ENCODE measurements around the gene SEC63. TPM values are rescaled to one million over a fixed set of nuclear protein-coding genes. Genes with fewer than 3 reads are reported as not detected.
"Not testable (repeated sequence)": the region's sequence is repeated elsewhere in the genome, so short reads cannot be mapped to it uniquely, and the experiment has no call there.

Gene SEC63
- total RNA-seq, 1 experiment from 2014 or later = 19.2 TPM

GRCh38 chr6:107953858-107954414 lies 4.1 kb downstream of the SEC63 start:
- not testable (repeated sequence) for H3K9me3 ChIP-seq, H3K27me3 ChIP-seq, DNase-seq
- H3K4me3 ChIP-seq = peak overlapping the region; percentile 29
- peaks cover 17% of the 10 kb centered on the region for H3K36me3 ChIP-seq

DNA sequence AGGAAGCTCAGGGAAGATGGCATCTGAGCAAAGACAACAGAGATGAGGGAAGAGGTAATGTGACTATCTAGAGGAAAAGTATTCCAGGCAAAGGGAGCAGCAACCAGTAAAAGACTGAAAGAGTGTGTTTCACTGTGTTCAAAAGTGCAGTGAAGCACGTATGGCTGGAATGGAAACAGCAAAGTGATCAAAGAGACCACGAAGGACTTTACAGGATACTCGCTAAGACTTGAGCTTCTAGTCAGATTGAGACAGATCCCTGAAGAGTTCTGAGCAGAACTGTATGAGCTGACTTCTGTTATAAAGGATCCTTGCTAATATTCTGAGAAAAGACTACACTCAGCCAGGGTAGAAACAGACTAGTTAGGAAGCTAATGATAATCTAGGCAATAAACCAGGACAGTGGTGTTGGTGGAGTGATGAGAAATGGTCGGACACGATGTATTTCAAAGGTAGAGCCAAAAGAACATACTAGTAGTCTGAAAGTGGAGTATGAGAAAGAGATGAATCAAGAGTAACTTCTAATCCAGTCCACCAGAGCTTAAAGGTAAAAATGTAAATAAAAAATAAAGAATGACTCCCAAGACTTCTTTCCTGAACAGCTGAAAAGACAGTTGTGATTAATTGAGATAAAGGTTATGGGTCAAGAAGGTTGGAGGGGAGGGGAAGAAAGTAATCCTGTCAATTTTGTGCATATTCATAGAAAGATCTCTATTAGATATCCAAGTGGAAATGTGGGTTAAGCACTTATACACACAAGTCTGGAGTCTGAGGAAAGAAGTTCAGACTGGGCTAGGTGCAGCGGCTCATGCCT lies 14.2 kb downstream of the SEC63 start:
- peaks cover 16% of the 10 kb centered on the region for H3K36me3 ChIP-seq
- no peaks in the 10 kb centered on the region for H3K9me3 ChIP-seq
- no peak overlapping the region for H3K4me3 ChIP-seq
- H3K27me3 ChIP-seq = no peaks in the 10 kb centered on the region
- no peak for DNase-seq

GRCh38 chr6:107942142-107942541 lies 15.9 kb downstream of the SEC63 start:
- Histone ChIP-seq H3K27me3 (no peaks in the 10 kb centered on the region), H3K4me3 (no peak overlapping the region), H3K9me3 (no peaks in the 10 kb centered on the region), H3K36me3 (peaks cover 16% of the 10 kb centered on the region; the same call in 1 of the 2 replicates)
- DNase-seq = no peak

DNA sequence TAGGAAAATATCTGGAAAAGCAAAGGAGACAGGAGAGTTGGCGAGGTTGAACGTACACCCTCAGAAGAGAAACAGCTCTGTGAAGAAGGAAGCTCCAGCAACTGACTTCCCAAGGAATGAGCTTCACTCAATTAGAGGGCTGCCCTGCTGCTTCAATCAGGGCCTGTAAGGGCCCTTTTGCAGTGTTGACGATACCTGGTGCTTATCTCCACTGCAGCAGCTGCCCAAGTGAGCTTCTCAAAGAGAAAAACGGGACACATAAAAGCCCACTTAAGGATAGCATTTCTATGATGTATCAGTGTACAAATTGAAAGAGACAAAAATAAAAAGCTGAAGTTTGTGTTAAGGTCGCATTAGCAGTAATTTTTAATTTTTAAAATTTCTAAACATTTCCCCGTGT lies 16.4 kb downstream of the SEC63 start:
- no peak for DNase-seq
- peaks cover 17% of the 10 kb centered on the region for H3K36me3 ChIP-seq
- H3K4me3 ChIP-seq = no peak overlapping the region
- H3K27me3 ChIP-seq = no peaks in the 10 kb centered on the region
- H3K9me3 ChIP-seq = no peaks in the 10 kb centered on the region

- Histone ChIP-seq H3K9me3 (no peaks in the 10 kb centered on the region), H3K4me3 (no peak overlapping the region), H3K27me3 (no peaks in the 10 kb centered on the region), H3K36me3 (peaks cover 16% of the 10 kb centered on the region)
- DNase-seq = no peak
Observed at GRCh38 chr6:107941199-107941598, 16.8 kb downstream of the SEC63 start.

DNA sequence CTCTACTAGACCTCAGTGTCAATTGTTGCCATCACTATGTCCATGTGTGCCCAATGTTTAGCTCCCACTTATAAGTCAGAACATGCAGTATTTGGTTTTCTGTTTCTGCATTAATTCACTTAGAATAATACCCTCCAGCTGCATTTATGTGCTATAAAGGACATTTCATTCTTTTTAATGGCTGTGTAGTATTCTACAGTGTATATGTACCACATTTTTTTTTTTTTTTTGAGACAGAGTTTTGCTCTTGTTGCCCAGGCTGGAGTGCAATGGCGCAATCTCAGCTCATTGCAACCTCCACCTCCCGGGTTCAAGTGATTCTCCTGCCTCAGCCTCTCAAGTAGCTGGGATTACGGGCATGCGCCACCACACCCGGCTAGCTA lies 21.1 kb downstream of the SEC63 start:
- not testable (repeated sequence) for DNase-seq, H3K27me3 ChIP-seq, H3K4me3 ChIP-seq
- peaks cover 21% of the 10 kb centered on the region for H3K36me3 ChIP-seq
- peaks cover 10% of the 10 kb centered on the region for H3K9me3 ChIP-seq

GRCh38 chr6:107936162-107936909 lies 21.7 kb downstream of the SEC63 start:
- H3K27me3 ChIP-seq = no peaks in the 10 kb centered on the region
- no peak overlapping the region for H3K4me3 ChIP-seq
- DNase-seq = no peak
- peaks cover 10% of the 10 kb centered on the region for H3K9me3 ChIP-seq
- peaks cover 21% of the 10 kb centered on the region for H3K36me3 ChIP-seq

DNA sequence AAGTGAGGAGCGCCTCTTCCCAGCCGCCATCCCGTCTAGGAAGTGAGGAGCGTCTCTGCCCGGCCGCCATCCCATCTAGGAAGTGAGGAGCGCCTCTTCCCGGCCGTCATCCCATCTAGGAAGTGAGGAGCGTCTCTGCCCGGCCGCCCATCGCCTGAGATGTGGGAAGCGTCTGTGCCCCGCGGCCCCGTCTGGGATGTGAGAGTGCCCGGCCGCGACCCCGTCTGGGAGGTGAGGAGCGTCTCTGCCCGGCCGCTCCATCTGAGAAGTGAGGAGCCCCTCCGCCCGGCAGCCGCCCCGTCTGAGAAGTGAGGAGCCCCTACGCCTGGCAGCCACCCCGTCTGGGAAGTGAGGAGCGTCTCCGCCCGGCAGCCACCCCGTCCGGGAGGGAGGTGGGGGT lies 23.8 kb downstream of the SEC63 start:
- H3K4me3 ChIP-seq, H3K27me3 ChIP-seq, DNase-seq: not testable (repeated sequence)
- Histone ChIP-seq H3K36me3 (peaks cover 24% of the 10 kb centered on the region), H3K9me3 (peaks cover 10% of the 10 kb centered on the region)

- peaks cover 10% of the 10 kb centered on the region for H3K9me3 ChIP-seq
- no peak for DNase-seq
- no peak overlapping the region for H3K4me3 ChIP-seq
- no peaks in the 10 kb centered on the region for H3K27me3 ChIP-seq
- H3K36me3 ChIP-seq = peaks cover 31% of the 10 kb centered on the region
Observed at GRCh38 chr6:107932580-107932979, 25.4 kb downstream of the SEC63 start.

GRCh38 chr6:107931894-107932293 lies 26.1 kb downstream of the SEC63 start:
- no peak overlapping the region for H3K4me3 ChIP-seq

DNA sequence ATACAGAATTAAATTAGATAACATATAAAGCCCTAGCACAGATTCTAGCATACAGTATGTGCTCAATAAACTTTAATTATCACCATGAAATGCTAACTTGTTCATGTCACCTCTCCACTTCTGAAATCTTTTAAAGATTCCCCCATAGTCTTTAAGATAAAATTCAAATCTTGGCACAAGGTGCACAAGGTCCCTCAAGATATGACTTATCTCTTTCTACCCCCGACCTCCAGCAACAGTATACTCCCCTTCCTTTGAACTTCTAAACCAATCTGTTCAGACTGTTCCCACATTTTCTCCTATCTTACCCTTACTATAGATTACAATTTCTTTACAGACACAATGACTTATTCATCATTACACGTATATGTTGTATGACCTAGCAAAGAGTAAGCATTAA lies 29.0 kb downstream of the SEC63 start:
- no peak overlapping the region for H3K4me3 ChIP-seq
- no peak for DNase-seq
- peaks cover 10% of the 10 kb centered on the region for H3K9me3 ChIP-seq
- H3K27me3 ChIP-seq = no peaks in the 10 kb centered on the region
- peaks cover 31% of the 10 kb centered on the region for H3K36me3 ChIP-seq

More at GRCh38 chr6:107931894-107932293, 26.1 kb downstream of the SEC63 start:
- peaks cover 28% of the 10 kb centered on the region for H3K36me3 ChIP-seq
- H3K9me3 ChIP-seq = peaks cover 10% of the 10 kb centered on the region
- no peaks in the 10 kb centered on the region for H3K27me3 ChIP-seq
- no peak for DNase-seq

- H3K36me3 ChIP-seq = peaks cover 31% of the 10 kb centered on the region
- not testable (repeated sequence) for H3K9me3 ChIP-seq, H3K27me3 ChIP-seq, H3K4me3 ChIP-seq
- peak; percentile 89 for DNase-seq
Observed at GRCh38 chr6:107926697-107927544, 31.1 kb downstream of the SEC63 start.

DNA sequence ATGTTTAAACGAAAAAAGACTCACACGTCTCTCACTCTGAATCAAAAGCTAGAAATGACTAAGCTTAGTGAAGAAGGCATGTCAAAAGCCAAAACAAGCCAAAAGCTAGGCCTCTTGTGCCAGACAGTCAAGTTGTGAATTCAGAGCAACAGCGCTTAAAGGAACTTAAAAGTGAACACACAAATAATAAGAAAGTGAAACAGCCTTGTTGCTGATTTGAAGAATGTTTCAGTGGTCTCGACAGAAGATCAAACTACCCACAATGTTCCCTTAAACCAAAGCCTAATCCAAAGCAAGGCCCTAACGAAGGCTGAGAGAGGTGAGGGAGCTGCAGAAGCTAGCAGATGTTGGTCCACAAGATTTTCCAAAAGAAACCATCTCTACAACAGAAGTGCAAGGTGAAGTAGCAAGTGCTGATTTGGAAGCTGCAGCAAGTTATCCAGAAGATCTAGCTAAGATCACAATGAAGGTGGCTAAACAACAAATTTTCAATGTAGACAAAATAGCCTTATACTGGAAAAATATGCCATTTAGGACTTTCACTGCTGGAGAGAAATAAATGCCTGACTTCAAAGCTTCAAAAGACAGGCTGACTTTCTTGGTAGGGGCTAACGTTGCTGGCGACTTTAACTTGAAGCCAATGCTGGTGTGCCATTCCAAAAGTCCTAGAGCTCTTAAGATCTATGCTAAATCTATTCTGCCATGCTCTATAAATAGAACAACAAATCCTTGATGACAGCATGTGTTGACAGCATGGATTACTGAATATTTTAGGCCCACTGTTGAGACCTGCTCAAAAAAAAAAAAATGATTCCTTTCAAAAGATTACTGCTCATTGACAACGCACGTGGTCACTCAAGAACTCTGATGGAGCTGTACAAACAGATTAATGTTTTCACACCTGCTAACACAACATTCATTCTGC lies 40.3 kb downstream of the SEC63 start:
- no peak for DNase-seq
- Histone ChIP-seq H3K27me3 (no peaks in the 10 kb centered on the region), H3K4me3 (no peak overlapping the region), H3K9me3 (no peaks in the 10 kb centered on the region), H3K36me3 (peaks cover 73% of the 10 kb centered on the region)

DNA sequence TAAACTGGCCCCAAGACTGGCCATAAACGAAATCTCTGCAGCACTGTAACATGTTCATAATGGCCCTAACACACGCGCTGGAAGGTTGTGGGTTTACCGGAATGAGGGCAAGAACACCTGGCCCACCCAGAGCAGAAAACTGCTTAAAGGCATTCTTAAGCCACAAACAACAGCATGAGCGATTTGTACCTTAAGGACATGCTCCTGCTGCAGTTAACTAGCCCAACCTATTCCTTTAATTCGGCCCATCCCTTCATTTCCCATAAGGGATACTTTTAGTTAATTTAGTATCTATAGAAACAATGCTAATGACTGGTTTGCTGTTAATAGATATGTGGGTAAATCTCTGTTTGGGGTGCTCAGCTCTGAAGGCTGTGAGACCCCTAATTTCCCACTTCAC lies 41.0 kb downstream of the SEC63 start:
- peaks cover 79% of the 10 kb centered on the region for H3K36me3 ChIP-seq
- not testable (repeated sequence) for H3K4me3 ChIP-seq, DNase-seq, H3K27me3 ChIP-seq, H3K9me3 ChIP-seq

- H3K4me3 ChIP-seq = no peak overlapping the region
- no peaks in the 10 kb centered on the region for H3K27me3 ChIP-seq
- peaks cover 74% of the 10 kb centered on the region for H3K36me3 ChIP-seq
- no peaks in the 10 kb centered on the region for H3K9me3 ChIP-seq
- DNase-seq = no peak
Observed at GRCh38 chr6:107911692-107912091, 46.3 kb downstream of the SEC63 start.

Data from MG63 (cell line).